Activated CD8-positive, alpha-beta memory T cell treated with anti-CD3 and anti-CD28 coated beads for 48 hours (primary cell): Measurements from ENCODE around the gene TGFB1.
"Not testable (repeated sequence)": the region's sequence is repeated elsewhere in the genome, so short reads cannot be mapped to it uniquely, and the experiment has no call there.

ENCODE experiments used
- DNase-seq, 3 experiments: peaks; one replicate each; pipeline ENCODE4 v3.0.0-alpha.2; 2020; ENCODE audit warnings: low read depth in 2 of 3, low spot score in 2 of 3

TGFB1 gene

GRCh38 chr19:41371119-41371518, 17.4 kb upstream of the TGFB1 start:
- DNase-seq = not testable (repeated sequence)

GRCh38 chr19:41369769-41370168, 16.0 kb upstream of the TGFB1 start:
- no peak for DNase-seq

GRCh38 chr19:41367848-41368301, 14.2 kb upstream of the TGFB1 start:
- DNase-seq = no peak

DNA sequence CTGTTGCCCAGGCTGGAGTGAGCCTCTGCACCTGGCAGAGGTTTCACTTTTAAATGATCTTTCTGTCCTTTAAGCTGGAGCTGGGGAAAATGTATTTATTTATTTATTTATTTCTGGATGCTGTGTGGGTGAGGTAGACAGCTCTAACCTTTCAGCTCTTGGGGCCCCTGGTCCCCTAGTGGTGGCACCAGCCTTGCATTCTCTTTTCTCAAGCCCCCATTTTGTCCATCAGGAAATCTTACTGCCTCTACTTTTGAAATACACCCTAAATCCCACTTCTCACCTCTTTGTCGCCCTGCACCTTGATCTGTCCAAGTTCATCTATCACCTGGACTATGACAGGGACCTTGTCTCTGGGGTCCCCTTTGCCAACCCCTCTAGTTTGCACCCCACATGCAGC, 12.4 kb upstream of the TGFB1 start:
- DNase-seq = no peak

- DNase-seq = no peak
These were observed 11.0 kb upstream of the TGFB1 start for GRCh38 chr19:41364524-41365391.

DNA sequence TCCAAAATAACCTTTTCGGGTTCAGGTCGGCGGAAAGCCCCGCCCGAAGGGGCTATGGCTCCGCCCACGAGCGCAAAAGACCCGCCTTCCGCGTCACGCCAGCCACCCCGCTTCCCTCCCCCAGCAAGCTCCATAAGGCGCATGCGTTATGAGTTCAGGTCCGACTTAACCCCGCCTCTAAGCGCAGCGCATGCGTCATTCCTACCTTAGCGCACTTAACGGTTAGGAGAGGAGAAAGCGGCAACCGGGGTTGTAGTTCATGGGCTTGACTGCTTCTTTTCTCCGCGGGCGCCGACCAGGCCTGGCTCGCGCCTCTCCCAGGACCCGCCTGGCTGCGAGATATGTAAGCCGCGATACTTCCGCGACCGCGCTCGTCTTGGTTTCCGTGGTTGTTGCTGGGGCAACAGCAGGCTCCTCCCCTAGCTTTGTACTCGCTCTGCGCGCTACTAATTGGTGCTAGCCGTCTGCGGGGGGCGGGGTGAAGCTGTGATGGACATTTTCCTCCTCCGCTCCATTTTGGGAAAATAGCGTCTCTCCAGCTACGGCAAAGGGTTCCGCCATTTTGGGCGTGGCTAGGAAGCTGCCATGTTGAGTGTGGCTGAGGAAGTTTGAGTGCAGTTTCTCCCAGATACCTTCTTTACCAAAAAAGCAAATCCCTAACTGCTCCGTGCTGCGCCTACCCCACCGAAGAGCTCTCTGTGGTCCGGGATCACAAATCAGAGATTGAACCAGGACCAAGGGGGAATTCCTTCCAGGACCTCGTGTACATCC, 10.2 kb upstream of the TGFB1 start, which contains the start of gene B9D2:
Gene B9D2 (minus strand): TSS at position 397 of the 771 bp plus-strand sequence. CDS start 630 bp downstream, outside the sequence.
- peak; percentile 87 to 88 (median 88) for DNase-seq

GRCh38 chr19:41363371-41363752, 9.6 kb upstream of the TGFB1 start:
- no peak for DNase-seq

DNA sequence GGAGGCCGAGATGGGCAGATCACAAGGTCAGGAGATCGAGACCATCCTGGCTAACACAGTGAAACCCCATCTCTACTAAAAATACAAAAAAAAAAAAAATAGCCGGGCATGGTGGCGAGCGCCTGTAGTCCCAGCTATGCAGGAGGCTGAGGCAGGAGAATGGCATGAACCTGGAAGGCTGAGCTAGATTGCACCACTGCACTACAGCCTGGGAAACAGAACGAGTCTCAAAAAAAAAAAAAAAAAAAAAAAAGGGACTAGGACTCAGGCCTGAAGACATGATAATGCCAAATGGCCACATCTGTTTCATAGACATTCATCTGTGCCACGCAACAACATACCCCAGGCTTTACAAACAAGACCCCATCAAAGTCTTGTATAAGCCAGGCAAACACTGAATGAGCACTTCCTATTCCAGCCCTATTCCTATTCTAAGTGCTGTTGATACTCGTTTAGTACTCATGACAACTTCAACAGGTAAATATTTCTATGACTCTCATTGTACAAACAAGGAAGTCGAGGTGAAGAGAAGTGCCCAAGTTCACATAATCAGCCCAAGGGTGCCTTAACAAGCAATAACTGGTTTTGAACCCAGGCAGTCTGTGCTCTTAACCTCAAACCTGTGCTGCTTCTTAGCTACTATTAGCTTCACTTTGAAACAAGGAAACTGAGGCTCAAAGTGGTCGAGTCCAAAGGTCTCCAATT, 8.6 kb upstream of the TGFB1 start:
- DNase-seq = no peak

DNA sequence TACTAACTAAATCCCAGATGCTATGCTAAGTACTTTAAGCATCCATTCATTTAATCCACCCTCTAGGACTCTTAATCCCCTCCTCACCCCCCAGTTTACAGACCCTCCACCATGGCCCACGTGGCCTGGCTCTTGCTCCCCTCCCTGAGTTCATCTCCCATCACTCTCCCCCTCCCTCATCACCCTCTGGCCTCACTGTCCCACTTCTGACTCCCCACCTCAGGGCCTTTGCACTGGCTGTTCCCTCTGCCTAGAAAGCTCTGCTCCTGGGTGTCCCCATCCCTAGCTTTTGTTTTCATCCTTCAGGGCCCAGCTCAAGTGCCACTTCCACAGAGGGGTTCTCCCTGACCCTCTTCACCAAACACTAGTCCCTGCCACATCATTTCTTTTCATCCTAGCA, 6.0 kb upstream of the TGFB1 start:
- no peak for DNase-seq

GRCh38 chr19:41357746-41358145, 4.0 kb upstream of the TGFB1 start:
- DNase-seq = no peak

DNA sequence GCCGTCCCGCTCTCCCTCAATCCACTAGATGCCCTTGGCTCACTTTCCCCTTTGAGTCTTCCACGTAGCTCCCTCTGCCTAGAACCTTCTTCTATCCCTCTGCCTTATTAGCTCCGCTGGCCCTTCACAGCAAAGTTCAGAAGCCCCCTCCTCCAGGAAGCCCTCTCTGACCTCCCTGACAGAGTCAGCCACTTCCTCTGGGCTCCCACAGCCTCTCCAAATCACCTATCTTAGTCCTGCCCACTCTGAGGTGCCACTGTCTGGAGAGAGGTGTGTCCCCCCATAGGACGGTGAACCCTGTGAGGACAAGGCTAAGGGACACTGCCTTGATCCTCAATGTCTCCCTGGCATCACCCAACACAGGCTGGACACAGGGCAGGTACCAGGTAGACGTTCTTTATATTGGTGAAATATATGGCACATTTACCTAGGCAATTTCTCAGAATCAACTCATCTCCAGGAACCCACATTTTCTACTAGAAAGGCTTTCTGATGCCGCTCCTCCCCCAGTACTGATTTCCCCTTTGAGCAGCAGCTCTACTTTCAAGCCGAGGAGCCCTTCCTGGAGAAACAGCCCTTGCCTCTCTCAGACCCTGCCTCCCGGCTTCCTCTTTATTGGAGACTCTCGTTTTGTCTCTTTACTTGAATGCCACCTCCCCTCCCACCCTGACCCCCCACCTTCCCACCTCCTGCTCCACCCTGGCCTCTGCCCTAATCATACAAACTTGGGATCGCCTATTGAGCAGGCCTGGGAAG, 3.4 kb upstream of the TGFB1 start:
- no peak for DNase-seq

DNA sequence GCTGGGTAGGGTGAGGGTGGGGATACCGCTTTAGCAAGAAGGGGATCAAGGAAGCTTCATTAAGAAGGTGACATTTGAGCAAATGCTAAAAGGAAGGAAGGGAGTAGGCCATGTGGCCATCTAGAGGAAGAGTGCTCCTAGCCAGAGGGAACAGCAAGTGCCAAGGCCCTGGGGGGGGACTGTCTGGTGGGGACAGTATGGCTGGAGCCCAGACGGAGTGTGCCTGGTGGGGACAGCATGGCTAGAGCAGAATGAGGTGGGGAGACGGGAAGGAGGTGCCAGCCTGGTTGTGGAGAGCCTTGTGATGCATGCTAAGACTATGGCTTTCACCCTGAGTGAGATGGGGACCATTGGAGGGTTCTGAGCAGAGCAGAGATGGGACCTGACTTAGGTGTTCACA, 2.1 kb upstream of the TGFB1 start:
- DNase-seq = no peak

GRCh38 chr19:41355035-41355434, 1.3 kb upstream of the TGFB1 start:
- DNase-seq = no peak

DNA sequence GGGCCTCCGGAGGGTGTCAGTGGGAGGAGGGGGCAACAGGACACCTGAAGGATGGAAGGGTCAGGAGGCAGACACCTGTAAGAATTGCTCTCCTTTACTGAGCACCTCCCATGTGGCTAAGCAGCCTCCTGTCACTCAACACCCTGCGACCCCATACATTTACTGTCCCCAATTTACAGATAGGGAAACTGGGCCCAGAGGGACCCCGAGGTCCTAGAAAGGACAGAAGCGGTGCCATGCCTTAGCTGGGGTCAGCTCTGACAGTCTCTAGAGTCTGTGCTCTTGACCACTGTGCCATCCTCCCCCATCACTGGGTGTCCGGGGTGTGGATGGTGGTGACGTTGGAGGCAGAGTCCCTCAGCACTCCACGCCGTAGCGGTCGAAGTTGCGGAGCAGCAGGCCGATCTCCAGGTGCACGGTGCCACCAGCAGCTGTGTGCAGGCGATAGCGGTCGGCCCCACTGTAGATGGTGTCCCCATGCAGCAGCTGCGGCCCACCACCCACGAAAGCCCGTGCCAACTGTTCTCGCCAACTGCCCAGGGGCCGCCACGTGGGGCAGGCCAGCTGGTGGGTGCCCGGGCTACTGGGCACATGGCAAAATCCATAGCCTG, 726 bp upstream of the TGFB1 start:
- no peak for DNase-seq

DNA sequence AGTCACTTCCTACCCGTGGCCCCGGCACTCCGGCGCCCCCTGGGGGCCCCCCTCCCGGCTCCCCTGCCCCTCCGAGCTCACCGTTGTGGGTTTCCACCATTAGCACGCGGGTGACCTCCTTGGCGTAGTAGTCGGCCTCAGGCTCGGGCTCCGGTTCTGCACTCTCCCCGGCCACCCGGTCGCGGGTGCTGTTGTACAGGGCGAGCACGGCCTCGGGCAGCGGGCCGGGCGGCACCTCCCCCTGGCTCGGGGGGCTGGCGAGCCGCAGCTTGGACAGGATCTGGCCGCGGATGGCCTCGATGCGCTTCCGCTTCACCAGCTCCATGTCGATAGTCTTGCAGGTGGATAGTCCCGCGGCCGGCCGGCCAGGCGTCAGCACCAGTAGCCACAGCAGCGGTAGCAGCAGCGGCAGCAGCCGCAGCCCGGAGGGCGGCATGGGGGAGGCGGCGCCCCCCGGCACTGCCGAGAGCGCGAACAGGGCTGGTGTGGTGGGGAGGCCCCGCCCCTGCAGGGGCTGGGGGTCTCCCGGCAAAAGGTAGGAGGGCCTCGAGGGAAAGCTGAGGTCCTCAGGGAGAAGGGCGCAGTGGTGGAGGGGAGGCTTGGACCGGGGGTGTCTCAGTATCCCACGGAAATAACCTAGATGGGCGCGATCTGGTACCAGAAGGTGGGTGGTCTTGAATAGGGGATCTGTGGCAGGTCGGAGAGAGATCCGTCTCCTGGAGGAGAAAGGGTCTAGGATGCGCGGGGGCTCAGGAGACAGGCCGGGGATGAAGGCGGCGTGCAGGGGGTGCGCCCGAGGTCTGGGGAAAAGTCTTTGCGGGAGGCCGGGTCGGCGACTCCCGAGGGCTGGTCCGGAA, 885 bp downstream of the TGFB1 start:
- peak in 2 of 3 experiments; percentile 53 to 58 for DNase-seq

DNA sequence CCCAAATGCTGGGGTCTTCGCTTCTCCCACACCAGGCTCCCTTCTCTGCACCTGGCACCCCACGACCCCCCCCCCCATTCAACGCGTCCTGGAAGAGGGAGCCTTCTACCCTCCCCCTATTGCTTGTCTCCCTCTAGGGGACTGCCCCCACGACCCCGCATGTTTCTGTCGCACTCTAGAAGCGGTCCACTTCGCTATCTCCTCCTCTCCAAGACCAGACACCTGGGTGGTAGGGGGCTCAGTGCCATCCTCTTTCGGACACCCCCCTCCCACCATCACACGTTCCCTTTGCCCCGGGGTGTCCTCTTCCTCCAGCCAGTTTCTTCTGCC, 1.5 kb downstream of the TGFB1 start:
- no peak for DNase-seq

GRCh38 chr19:41351339-41352245, 2.1 kb downstream of the TGFB1 start:
- DNase-seq = peak; percentile 53 to 77 (median 77)

- DNase-seq = no peak
These were observed 2.9 kb downstream of the TGFB1 start for GRCh38 chr19:41350735-41351338.
